K562 (cell line): ENCODE results near the gene NRCAM. TPM values are rescaled to one million over a fixed set of nuclear protein-coding genes. Genes with fewer than 3 reads are reported as not detected.

Experiments
- ATAC-seq: fragments of 200-7000 bp; cut with Tn5 transposase; 3 replicates; pipeline ENCODE4 v1.9.1; 2020; ENCODE audit warnings: moderate library complexity
- BruUV-seq: library from RNA; stranded (reverse); fragments of 400-500 nt; replicated peaks from 2 replicates; lab custom pipeline; 2021; lab: Mats Ljungman, UMichigan
- CTCF ChIA-PET: fragments of 300-600 bp; formaldehyde crosslinking; extraction: SDS; loops from one replicate; lab custom pipeline; 2021; ENCODE audit warnings: low intra/inter-chr PET ratio; lab: Yijun Ruan, JAX
- POLR2A ChIA-PET: fragments of 300-600, 350-650 bp; sonication (Branson Sonifier 250); formaldehyde crosslinking; extraction: SDS; loops from one replicate; lab custom pipeline; 2021; ENCODE audit warnings: antibody characterized with exemption, inconsistent platforms; lab: Yijun Ruan, JAX
- DNase-seq, 4 experiments: peaks; one replicate each; pipeline versions ENCODE4 v3.0.0 to v3.0.0-alpha.2; 2011 to 2018; ENCODE audit warnings: low spot score in 3 of 4, mixed read lengths in 3 of 4; ENCODE audit errors: extremely low read depth in 1 of 4
- FAIRE-seq: peaks from 2 replicates; lab custom pipeline; 2011; peaks lifted over from hg19 to GRCh38; lab: Jason Lieb, UNC
- H2AFZ ChIP-seq: 2 replicates; pipeline ENCODE4 v1.6.0; 2011; ENCODE audit warnings: low read depth, low read length, control low read depth, inconsistent platforms
- H3K27ac ChIP-seq: fragments of 200-600 bp; 3 replicates; pipeline ENCODE4 v1.8.0; 2011; ENCODE audit warnings: low read depth, mild to moderate bottlenecking, control low read depth, inconsistent platforms, low read length, moderate library complexity, mixed read lengths; ENCODE audit errors: extremely low read depth
- H3K27me3 ChIP-seq, 2 experiments: fragments of 300-600 bp in 1 of 2; 2 replicates in 1 of 2; 3 replicates in 1 of 2; pipeline versions ENCODE4 v1.6.0 to v1.8.0; 2011; ENCODE audit warnings: inconsistent platforms in 2 of 2, low read length in 2 of 2, mild to moderate bottlenecking in 1 of 2, mixed read lengths in 1 of 2, moderate library complexity in 1 of 2; ENCODE audit not compliant: control insufficient read depth in 2 of 2, insufficient read depth in 2 of 2
- H3K36me3 ChIP-seq: fragments of 300-600 bp; 3 replicates; pipeline ENCODE4 v1.8.0; 2011; ENCODE audit warnings: mild to moderate bottlenecking, low read length, inconsistent platforms; ENCODE audit not compliant: control insufficient read depth, insufficient read depth
- H3K4me1 ChIP-seq, 2 experiments: fragments of 200-600 bp in 1 of 2; replicated peaks in 1 of 2; 2 replicates in 1 of 2; 3 replicates in 1 of 2; pipeline versions ENCODE4 v1.5.1 to v1.8.0; 2011; ENCODE audit warnings: inconsistent platforms in 2 of 2, low read length in 2 of 2, mild to moderate bottlenecking in 1 of 2, mixed read lengths in 1 of 2, moderate library complexity in 1 of 2; ENCODE audit not compliant: control insufficient read depth in 2 of 2, insufficient read depth in 2 of 2
- H3K4me2 ChIP-seq: 2 replicates; pipeline ENCODE4 v1.6.1; 2011; ENCODE audit warnings: low read length, control low read depth, inconsistent platforms, mixed read lengths; ENCODE audit not compliant: insufficient read depth
- H3K4me3 ChIP-seq: fragments of 200-600 bp; sonication (generic), shearing (Covaris generic); 2 replicates; pipeline ENCODE4 v1.5.1; 2016; ENCODE audit warnings: control low read depth, inconsistent platforms
- H3K79me2 ChIP-seq: fragments of 200-600 bp; 3 replicates; pipeline ENCODE4 v1.8.0; 2011; ENCODE audit warnings: low read length, inconsistent platforms; ENCODE audit not compliant: control insufficient read depth, insufficient read depth
- H3K9ac ChIP-seq, 2 experiments: 2 replicates each; pipeline versions ENCODE4 v1.6.0 to v1.6.1; 2011; ENCODE audit warnings: low read depth in 2 of 2, low read length in 2 of 2, control low read depth in 1 of 2, inconsistent platforms in 1 of 2, mild to moderate bottlenecking in 1 of 2, mixed read lengths in 1 of 2; ENCODE audit not compliant: insufficient read depth in 1 of 2
- H3K9me1 ChIP-seq: one replicate; pipeline ENCODE4 v1.6.0; 2011; ENCODE audit warnings: inconsistent platforms, mild to moderate bottlenecking, low read length, moderate library complexity; ENCODE audit not compliant: control insufficient read depth, insufficient read depth
- H3K9me3 ChIP-seq: replicated peaks from 2 replicates; pipeline ENCODE4 v1.5.1; 2011; ENCODE audit warnings: low read depth, low read length, inconsistent platforms; ENCODE audit not compliant: control insufficient read depth, insufficient read depth
- H4K20me1 ChIP-seq: replicated peaks from 2 replicates; pipeline ENCODE4 v1.6.1; 2011; ENCODE audit warnings: low read length, inconsistent platforms, mixed read lengths; ENCODE audit not compliant: control insufficient read depth, insufficient read depth
- HNRNPK ChIP-seq: fragments of 200-400 bp; formaldehyde crosslinking; IDR thresholded peaks from one replicate; pipeline ENCODE4 v1.6.1; 2018; ENCODE audit warnings: mild to moderate bottlenecking, low read depth, low read length; ENCODE audit not compliant: poor library complexity, severe bottlenecking
- SNRNP70 ChIP-seq: fragments of 200-400 bp; formaldehyde crosslinking; optimal IDR thresholded peaks from 2 replicates; pipeline ENCODE3; 2017; ENCODE audit warnings: low read depth, low read length
- WGBS: fragments of 100-300 bp; shearing (Covaris generic); methylation state at CpG from one replicate; pipeline ENCODE4 v1.1.6; 2016; ENCODE audit warnings: low coverage, mixed read lengths; ENCODE audit not compliant: insufficient coverage; ENCODE audit errors: missing lambda C conversion rate; 5-methylcytosine and 5-hydroxymethylcytosine counted together
- in situ Hi-C: fragments of 300-500 bp; cut with MboI; formaldehyde crosslinking; loops from 4 replicates; pipeline ENCODE4 v1.15.0; 2018; ENCODE audit warnings: inconsistent platforms, mixed read lengths
- intact Hi-C: fragments of 100-400 bp; cut with micrococcal nuclease; formaldehyde crosslinking; loops from 2 replicates; pipeline ENCODE4 v1.14.2; 2022
- polyA plus RNA-seq, 8 experiments: library from polyadenylated mRNA; depleted of rRNA in 4 of 8; stranded (reverse) in 5 of 8; unstranded in 3 of 8; fragments of >200 nt; fragmentation: Nextera tagmentation in 2 of 8; fragmentation: Illumina TruSeq in 1 of 8; extraction: Ambion mirVana in 2 of 8; extraction: Trizol in 1 of 8; gene quantifications; 2 replicates each; pipeline versions ENCODE4 v1.2.1 to v1.2.3, GENCODE V29; 2011 to 2014; ENCODE audit warnings: inconsistent platforms in 1 of 8, missing spikeins in 1 of 8
- total RNA-seq, 7 experiments: library from RNA; depleted of rRNA in 6 of 7; stranded (reverse); fragments of >200 nt in 6 of 7; fragmentation: Illumina TruSeq in 2 of 7; extraction: Trizol in 2 of 7; gene quantifications; 2 replicates each; pipeline versions ENCODE4 v1.2.1 to v1.2.3, GENCODE V29; 2011 to 2021; ENCODE audit warnings: low replicate concordance in 1 of 7
- TF ChIP-seq, protein P1 (sequence below), 2 experiments: IDR thresholded peaks in 1 of 2; conservative IDR thresholded peaks in 1 of 2; 2 replicates each; pipeline ENCODE4 v1.6.1; 2016; ENCODE audit warnings: low read depth in 2 of 2, mild to moderate bottlenecking in 1 of 2, missing compliant biosample characterization in 1 of 2, missing genetic modification characterization in 1 of 2, moderate library complexity in 1 of 2
- TF ChIP-seq, protein P2 (sequence below): fragments of 250-450 bp; sonication (Bioruptor Pico); IDR thresholded peaks from 2 replicates; pipeline ENCODE4 v1.4.0; 2020
- TF ChIP-seq, protein P3 (sequence below): sonication (generic); formaldehyde crosslinking; IDR thresholded peaks from 2 replicates; pipeline ENCODE4 v1.8.1; 2023; ENCODE audit warnings: mild to moderate bottlenecking, missing genetic modification reagents

Gene NRCAM
- total and polyA plus RNA-seq, 9 of the 15 experiments (the other 6 are each of a cell fraction or from before 2014, with no cell fraction given), result 0.03 to 0.54 (median 0.12) TPM; not detected in 1

- TF ChIP-seq, protein P1, sequence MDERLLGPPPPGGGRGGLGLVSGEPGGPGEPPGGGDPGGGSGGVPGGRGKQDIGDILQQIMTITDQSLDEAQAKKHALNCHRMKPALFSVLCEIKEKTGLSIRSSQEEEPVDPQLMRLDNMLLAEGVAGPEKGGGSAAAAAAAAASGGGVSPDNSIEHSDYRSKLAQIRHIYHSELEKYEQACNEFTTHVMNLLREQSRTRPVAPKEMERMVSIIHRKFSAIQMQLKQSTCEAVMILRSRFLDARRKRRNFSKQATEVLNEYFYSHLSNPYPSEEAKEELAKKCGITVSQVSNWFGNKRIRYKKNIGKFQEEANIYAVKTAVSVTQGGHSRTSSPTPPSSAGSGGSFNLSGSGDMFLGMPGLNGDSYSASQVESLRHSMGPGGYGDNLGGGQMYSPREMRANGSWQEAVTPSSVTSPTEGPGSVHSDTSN (CRISPR knock-in tag; IDR thresholded peaks at IDR 0.05; ENCODE audit: low read depth), result no peak
- TF ChIP-seq, protein P1 (tag; conservative IDR thresholded peaks at IDR 0.05; ENCODE audit: low read depth), result no peak
These were observed 15.6 kb downstream of the NRCAM start (continued) for GRCh38 chr7:108440613-108441012.

DNA sequence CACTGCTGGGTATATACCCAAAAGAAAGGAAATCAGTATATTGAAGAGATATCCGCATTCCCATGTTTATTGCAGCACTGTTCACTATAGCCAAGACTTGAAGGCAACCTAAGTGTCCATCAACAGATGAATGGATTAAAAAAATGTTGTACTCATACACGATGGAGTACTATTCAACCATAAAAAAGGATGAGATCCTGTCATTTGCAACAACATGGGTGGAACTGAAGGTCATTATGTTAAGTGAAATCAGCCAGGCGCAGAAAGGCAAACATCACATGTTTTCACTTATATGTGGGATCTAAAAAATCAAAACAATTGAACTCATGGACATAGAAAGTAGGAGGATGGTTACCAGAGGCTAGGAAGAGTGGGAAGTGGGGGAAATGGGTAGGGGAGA lies 19.3 kb downstream of the NRCAM start:
- no peak for ATAC-seq
- DNase-seq, result no peak
- Histone ChIP-seq H3K9me3 (no peaks in the 10 kb centered on the region), H3K27me3 (peaks cover 11% of the 10 kb centered on the region in 2 experiments; a peak in 4 of 5 replicates), H3K9ac (no peak overlapping the region), H3K27ac (no peak overlapping the region), H3K79me2 (no peaks in the 10 kb centered on the region), H3K36me3 (no peaks in the 10 kb centered on the region), H3K4me2 (no peak overlapping the region), H3K4me1 (peaks cover 0 to 4% of the 10 kb centered on the region in 2 experiments; a peak in 1 of 5 replicates), H4K20me1 (no peaks in the 10 kb centered on the region), H3K9me1 (no peaks in the 10 kb centered on the region), H2AFZ (no peak overlapping the region), H3K4me3 (no peak overlapping the region)
- 22% methylated on average over 3 of the region's 3 CpGs for WGBS
- no peak for FAIRE-seq
- intact Hi-C loops (no loop called here), in situ Hi-C loops (no loop called here)
- BruUV-seq, result no TSS peak
- ChIA-PET POLR2A (no interaction called here), CTCF (no interaction called here)
- no peak for TF ChIP-seq HNRNPK
- TF ChIP-seq, protein P2, sequence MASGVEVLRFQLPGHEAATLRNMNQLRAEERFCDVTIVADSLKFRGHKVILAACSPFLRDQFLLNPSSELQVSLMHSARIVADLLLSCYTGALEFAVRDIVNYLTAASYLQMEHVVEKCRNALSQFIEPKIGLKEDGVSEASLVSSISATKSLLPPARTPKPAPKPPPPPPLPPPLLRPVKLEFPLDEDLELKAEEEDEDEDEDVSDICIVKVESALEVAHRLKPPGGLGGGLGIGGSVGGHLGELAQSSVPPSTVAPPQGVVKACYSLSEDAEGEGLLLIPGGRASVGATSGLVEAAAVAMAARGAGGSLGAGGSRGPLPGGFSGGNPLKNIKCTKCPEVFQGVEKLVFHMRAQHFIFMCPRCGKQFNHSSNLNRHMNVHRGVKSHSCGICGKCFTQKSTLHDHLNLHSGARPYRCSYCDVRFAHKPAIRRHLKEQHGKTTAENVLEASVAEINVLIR (CRISPR knock-in tag), result no peak
- no peak for TF ChIP-seq SNRNP70
- TF ChIP-seq, protein P3, sequence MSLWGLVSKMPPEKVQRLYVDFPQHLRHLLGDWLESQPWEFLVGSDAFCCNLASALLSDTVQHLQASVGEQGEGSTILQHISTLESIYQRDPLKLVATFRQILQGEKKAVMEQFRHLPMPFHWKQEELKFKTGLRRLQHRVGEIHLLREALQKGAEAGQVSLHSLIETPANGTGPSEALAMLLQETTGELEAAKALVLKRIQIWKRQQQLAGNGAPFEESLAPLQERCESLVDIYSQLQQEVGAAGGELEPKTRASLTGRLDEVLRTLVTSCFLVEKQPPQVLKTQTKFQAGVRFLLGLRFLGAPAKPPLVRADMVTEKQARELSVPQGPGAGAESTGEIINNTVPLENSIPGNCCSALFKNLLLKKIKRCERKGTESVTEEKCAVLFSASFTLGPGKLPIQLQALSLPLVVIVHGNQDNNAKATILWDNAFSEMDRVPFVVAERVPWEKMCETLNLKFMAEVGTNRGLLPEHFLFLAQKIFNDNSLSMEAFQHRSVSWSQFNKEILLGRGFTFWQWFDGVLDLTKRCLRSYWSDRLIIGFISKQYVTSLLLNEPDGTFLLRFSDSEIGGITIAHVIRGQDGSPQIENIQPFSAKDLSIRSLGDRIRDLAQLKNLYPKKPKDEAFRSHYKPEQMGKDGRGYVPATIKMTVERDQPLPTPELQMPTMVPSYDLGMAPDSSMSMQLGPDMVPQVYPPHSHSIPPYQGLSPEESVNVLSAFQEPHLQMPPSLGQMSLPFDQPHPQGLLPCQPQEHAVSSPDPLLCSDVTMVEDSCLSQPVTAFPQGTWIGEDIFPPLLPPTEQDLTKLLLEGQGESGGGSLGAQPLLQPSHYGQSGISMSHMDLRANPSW (CRISPR knock-in tag), result no peak
